Stromal cell of bone marrow (primary cell): Measurements from ENCODE around the gene ELL2.
"Not testable (repeated sequence)": the region's sequence is repeated elsewhere in the genome, so short reads cannot be mapped to it uniquely, and the experiment has no call there.

ENCODE experiments used
- DNase-seq: peaks from one replicate; pipeline ENCODE4 v3.0.0-alpha.2; 2012; ENCODE audit warnings: low read depth

The ELL2 gene

DNA sequence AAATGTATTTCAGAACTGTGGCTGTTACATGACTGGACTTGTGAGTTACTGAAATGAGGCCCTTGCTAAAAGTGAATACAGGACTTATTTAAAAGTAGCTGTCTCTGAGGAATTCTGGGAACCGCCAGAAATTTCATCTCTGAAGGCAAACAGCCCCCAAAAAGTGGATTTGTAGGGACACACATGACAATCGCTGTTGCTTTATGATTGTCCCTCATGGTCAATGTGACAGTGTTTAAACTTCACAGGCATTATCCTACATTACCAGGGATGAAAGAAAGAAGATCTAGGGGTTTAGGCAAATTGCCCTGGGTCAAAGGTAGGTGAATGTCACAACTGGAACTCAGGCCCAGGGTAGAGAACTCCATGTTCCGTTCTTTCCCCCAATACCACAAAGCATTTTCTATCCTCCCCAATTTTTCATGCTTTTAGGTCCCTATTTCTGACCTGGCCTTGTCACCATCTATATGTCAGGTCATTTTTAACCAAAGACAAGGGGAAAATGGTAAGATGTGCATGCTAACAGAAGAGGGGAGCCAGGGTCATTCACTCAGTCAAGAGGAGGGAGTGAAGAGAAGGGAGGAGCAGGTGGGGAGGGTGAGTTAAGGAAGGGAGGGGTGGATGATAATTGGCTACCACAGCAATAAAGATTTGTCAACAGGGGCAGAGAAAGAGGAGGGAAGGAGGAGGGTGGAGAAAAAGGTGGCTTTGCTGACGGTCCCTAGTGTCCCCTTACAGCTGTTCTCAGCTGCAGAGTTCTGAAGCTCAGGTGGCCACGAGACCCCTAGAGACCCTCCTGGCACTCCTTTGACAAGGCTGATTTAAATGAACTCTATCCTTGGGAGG lies 81.3 kb downstream of the ELL2 start:
- DNase-seq, result no peak

DNA sequence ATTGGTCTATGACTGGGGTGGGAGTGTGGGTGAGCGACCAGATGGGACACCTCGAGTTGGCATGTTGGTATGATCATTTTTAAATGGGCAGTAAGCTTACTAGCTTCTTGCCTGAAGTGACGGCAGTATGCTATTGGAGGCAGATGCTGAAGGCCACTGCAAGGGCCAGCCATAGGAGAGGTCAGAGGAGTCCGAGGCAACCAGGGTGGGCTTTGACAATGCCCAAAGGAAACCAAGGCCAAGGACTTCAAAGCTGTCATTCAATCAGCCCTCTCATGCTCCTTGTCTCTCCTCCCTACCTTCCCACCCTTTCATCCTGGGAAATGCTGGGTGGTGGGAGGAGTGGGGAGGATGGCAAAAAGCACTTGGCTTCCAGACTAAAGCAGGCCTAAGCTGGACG lies 82.0 kb downstream of the ELL2 start:
- DNase-seq, result no peak

DNA sequence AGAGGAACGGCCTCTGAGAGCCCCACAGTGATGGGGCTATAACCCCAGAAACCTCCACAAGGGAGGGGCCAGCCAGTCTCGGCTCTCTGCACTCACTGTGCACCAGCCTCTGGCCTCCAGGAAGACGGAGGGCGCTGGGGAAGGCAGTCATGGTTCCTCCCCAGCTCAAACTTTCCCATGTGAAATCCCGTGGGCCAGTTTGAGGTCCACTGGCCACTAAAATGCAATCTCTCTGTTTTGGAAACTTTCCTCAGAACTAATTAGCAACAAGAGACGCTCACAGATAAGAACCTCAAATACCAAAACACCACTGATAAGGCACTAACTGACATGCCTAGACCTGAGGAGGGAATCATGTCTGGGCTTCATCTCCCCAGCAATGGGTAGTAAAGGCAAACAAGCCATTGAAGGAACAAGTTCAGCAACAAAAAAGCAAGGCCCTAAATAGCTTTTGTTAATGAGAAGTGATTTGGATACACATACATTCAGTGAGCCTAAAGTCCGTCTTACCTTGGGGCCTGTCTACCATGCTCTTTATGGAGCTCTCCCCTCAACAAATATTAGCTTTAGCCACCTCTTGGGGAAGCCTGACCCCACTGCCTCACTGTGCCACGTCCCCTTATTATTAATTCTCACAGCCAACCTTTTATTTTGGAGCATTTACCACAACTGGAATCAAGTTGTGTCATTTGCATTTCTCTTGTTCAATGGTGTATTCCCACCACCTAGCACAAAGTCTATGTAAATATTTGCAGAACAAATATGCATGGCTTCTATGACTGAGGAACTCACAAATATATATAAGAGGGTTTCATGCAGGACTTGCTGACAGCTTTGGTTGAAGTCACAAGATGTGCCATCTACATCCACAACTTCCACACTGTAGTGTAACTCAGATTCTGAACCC lies 83.0 kb downstream of the ELL2 start:
- no peak for DNase-seq

DNA sequence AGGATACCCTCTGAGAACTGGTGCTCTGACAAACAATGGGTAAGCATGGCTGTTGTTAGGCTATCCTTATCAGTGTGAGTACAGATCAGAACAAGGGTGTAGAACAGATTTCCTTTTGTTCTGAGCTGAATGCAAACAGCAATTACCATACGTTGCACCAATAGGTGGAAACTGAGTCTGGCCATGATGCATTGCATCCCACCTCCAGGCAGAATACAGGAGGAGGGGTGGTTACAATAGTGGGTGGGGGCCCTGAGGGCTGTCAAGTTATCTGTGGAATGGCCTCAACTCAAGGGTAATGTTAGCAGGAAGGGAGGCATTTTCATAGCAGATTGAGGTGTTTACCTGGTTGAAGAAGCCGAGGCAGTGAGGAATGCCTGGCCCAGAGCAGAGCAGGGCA lies 84.9 kb downstream of the ELL2 start:
- no peak for DNase-seq

DNA sequence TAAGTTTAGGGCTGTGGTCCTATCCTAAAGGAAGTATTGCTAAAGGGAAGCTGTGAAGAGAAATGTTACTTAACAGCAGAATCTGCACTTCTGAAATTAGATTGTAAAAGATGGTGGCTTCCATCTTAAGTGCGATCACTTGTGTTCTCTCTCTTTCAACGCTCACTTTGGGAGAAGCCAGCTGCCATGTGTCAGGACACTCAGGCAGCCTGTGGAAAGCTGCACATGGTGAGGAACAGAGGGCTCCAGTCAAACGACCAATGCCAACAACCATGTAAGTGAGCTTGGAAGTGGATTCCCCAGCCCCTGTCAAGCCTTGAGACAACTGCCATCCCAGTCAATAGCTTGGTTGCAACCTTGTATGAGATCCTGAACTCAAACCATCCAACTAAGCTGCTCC lies 87.4 kb downstream of the ELL2 start:
- DNase-seq, result no peak

DNA sequence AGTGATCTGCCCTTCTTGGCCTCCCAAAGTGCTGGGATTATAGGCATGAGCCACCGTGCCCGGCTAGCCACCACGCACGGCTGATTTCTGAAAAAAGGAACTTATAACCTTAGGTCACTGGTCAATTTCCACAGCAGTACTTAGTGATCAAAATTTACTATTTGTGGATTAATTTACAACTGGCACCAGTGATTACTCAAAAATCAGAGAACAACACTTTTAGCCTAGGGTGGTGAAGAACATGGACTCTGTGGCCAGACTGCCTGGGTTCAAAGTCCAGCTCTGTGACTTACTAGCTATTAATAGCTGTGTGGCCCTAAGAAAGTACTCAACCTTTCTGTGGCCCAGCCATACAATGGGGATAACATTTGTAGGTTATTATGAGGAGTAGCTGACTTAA lies 88.3 kb downstream of the ELL2 start:
- no peak for DNase-seq

DNA sequence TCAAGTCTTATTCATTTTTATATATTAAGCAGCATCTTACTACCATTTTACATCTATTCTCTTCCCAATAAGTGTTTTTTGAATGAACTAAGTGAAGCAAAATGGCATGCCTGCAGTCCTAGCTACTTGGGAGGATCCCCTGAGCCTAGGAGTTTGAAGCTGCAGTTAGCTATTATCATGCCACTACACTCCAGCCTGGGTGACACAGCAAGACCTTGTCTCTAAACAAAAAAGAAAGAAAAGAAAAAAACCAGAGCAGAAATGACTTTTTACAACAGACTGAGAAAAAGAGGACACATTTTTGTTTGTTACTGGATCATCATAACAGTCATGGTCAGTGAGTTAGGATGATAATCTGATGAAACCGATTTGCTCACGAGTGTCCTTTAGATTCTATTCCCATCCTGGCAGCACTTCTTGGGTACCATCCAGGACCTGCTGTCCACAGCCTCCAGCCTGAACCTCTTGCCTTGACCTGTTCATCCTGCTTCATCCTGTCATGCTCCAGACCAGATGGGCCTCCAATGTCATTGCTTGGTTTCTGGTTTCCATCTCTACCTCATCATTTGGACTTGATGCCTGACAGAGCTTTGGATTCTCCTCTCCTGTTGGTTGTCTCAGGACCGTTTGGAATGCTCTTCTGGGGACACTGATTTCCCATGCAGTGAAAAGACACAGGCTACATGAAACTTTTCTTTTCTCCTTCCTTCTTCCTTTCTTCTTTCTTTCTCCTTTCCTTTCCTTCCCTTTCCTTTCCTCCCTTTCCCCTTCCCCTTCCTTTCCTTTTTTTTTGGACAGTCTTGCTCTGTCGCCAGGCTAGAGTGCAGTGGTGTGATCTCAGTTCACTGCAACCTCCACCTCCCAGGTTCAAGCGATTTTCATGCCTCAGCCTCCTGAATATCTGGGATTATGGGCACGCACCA lies 89.0 kb downstream of the ELL2 start:
- no peak for DNase-seq

DNA sequence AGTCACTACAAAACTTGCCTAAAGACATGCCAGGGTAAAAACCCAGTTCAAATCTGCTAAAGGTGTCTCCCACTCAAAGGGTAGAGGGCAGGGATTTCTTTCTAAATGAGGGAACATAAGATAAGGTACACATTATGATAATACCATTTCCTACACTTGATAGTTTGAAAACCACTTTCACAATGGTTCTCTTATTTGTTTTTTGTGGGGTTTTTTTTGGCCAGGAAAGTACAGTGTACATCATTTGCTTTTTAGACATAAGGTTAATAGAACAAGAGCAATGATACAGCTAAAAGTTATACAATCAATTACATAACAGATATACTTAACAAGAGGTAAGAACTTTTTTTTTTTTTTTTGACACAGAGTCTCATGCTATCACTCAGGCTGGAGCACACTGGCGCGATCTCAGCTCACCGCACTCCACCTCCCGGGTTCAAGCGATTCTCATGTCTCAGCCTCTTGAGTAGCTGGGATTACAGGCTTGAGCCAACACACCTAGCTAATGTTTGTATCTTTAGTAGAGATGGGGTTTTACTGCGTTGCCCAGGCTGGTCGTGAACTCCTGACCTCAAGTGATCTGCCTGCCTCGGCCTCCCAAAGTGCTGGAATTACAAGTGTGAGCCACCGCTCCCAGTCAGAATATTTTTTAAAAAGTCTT lies 90.4 kb downstream of the ELL2 start:
- DNase-seq, result no peak

DNA sequence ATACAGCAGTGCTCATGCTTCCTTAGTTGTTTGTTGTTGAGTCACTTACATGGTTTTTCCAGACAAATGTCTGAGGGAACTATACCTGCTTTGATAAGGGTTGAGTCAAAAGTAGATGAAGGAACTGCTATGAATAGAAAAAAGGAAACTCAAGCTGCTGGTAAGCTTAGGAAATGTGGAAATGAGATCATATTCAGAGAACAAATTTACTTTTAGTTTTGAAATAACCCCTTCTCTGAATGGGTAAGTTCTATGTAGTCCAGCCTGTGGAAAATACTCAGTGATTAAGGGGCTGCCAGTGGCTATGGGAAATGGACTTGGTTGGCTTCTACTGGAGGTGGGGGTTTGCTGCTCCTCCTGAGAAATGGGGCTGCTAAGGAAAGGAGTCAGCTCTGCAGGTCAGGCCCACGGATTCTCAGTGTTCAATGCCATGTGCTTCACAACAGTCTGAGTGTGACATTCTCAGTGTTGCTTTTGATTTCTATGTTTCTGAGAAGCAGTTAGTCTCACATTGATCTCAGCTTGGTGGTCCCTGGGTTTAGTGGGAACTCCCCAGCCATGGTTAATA lies 91.5 kb downstream of the ELL2 start:
- DNase-seq, result no peak

DNA sequence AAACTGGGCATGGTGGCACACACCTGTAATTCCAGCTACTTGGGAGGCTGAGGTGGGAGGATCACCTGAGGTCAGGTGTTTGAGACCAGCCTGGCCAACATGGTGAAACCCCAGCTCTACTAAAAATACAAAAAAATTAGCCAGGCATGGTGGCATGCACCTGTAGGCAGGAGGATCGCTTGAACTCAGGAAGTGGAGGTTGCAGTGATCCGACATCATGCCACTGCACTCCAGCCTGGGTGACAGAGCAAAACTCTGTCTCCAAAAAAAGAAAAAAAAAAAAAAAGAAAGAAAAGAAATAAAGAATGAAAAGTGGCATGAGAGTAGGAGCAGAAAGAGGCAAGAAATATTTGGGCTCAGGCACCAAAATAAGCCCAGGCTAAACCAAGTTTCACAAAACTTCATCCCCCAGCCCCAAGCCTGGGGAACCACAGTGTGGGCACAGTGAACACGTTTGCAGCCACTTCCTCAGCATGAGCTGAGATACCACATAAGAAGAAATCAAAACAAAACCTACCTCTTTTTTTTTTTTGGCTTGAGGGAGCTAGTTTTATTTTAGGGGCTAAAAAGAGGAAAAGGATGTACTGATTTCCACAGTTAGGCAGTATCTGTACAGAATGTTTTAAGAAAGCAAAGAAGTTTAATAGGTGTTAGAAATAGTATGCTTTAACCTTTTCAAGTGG lies 92.3 kb downstream of the ELL2 start:
- DNase-seq, result not testable (repeated sequence)

DNA sequence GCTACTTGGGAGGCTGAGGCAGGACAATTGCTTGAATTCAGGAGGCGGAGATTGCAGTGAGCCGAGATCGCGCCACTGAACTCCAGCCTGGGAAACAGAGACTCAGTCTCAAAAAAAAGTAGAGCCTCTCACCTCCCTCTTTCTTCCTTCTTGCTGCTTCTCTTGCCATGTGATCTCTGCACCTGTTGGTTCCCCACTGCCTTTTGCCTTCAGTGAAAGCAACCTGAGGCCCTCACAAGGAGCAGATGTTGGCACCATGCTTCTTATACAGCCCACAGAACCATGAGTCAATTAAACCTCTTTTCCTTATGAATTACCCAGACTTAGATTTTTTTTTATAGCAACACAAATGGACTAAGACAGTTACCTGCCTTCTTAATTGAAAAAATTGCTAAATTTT lies 93.5 kb downstream of the ELL2 start:
- DNase-seq, result no peak

DNA sequence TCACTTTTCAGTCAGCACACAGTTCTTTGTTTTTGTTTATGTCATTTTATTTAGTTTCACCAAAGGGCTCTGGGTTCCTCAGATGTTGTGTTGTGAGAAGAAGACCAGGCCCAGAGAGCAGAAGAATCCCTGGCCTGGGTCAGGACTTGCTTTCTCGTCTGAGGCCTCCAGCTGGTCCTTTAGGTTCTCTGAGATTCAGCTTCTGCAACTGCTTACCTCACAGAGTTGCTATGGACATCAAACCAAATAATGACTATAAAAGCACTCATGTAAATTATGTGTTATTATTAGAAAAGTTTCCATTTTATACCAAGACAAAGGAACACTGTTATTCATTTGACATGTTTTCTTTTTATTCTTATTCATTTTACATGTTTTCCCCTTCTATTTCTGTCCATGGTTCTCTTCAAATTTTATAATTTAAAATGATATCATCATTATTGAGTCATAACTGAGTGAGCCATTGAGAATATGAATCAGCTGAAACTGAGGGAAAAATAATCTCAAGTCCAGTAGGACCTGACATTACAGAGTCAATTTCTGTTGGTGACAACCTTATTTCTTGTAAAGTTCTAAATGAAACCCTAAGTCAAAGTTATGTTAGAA lies 95.1 kb downstream of the ELL2 start:
- DNase-seq, result peak; percentile 65

DNA sequence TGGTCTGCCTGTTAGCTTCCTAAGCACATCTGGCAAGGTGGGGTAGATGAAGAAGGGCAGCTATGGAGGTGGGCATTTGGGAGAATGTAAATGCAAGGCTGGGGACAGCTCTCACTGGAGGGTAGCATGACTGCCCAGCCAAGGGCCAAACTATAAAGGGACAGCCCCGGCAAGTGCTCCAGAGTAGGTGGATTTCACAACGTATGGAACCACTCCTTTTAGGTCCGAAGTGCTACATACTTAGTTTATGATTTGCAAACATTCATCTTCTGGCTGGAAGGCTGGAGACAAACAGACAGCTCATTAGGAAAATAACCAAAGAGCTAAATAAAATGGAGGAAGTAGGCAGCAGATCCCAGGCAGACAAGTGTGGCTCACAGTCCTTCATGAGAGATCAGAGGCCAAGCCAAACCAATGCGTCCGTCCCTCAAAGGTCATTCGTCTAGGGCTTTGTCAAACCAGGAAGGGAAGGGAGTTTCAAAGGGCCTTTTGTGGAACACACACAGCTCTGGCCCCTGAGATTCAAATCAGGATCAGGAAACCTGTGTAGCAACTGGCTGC lies 96.6 kb downstream of the ELL2 start:
- DNase-seq, result no peak

DNA sequence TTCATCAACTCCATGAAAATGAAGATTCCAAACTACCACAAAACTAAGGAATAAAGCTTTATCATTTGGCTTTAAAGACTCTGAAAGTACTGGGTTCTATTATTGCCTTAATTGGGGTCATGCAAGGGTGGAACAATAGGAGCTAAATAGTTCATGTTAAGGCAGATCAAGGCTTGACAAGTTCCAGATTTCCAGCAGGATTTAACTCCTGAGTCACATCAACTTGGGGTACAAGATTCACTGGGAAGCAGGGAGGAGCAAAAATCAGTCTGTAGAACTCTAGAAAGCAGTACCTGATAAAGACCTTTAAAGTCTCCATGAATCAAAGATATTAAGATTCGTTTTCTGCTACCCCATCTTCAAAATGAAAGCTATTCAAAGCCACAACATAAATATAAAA lies 97.2 kb downstream of the ELL2 start:
- DNase-seq, result no peak

DNA sequence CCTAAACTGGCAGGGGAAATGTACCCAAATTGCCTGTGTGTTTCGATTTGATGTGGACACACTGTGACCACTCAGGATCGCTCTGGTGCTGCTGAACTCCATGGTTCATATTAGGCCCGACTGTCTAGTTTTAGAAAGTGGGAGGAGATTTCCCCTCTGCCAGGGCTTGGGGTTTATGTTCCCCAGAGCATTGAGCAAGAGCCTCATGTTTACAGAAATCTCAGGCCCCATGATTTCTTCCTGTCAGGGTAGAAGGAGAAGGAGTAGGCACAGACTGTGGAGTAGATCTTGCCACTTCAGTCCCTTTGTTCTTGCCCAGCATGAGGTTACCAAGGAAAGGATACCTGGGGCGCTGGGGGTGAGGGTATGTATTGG lies 98.3 kb downstream of the ELL2 start:
- peak; percentile 95 for DNase-seq

DNA sequence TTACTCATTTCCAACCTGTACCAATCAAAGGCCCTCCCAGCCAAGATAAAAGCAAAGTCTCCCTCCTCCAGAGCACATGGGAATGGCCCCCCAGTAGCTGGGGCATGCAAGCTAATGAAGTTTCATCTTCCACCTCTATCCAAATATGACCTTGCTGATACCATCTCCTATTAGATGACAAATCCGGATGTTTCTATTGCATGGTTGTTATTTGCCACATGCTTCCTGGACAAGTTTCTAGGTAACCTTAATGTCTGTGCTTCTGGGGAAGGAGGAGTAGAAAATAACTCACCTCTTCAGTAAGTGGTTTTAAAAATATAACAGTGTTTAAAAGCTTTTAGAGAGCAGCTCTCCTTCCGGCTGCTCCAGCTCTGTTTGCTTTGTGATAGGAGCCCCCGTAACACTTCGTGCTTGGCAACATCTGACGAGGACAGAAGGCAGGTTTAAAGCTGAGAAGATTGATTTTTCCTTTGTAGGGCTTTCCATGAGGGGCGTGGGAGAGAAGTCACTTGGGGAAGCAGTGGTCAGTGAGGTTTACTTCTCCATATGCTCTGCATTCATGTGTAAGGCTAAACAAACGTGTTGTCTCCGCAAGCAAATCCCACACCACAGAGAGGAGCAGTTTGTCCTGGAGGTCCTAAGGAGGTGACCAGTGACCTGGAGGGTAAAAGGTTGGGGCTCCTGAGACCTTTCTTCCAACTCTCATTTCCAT lies 98.8 kb downstream of the ELL2 start:
- no peak for DNase-seq

DNA sequence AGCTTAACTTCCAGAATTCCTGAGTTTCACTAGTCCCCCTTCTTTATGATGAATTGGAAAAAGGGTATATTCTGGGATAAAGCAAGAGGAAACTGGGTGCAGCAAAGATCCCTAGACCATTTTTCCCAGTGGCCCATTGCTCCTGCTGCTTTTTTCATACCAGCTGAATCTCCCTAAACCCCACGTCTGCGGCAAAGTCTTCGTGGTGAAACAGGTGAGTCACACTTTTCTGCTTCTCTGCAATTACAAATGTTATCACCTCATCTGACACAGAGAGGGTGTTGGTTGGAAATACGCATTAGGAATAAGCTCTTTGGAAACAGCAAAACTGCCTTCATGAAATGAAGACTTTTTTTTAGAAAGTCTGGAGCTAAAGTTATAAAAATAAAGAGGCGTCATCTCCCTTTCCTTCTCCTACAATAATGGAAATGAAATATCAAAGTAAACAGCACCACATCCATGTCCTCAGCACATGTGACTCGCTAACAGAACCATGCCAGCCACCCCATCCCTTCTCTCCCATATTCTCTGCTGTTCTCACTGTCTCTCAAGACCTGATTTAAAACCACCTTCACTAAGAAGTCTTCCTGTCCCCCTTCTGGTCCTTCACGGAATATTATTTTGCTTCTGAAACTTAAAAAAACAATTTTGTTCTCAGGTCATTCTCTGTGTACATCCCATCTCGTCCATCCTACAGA lies 99.6 kb downstream of the ELL2 start:
- DNase-seq, result no peak

DNA sequence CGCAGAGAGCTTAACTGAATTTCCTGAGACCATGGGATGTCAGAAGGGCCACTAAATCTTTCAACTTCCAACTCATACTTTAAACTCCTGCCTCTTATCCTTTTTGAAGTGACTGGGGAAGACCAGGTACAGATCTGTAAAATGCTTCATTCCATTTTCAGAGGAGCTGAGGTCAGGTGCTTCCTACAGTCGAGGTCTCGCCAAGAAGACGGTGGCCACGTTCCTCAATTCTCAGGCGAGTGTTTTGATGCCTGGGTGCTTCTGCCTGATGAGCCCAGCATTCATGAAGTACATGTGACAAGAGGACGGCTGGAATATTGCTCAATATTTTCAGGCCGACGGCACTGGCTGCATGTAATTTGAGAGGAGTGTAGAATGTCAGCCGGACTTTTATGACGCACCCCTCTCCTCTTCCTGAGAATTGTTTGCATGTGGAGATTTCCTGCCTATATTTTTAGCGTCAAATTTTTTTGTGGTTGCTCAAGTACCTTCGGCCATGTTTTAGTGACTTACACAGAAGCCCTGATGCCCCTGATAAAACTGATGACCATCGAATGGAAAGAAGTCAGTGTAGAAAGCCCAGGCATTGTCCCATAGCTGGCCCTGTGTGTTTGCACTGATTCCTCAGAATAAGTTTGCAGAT lies 100.3 kb downstream of the ELL2 start:
- DNase-seq, result peak; percentile 98
